RCC 7860 (cell line): ENCODE results near the gene SPNS1.
A peak's percentile ranks its signal among the peaks of the same experiment; 100 is the strongest.

Source experiments
- DNase-seq: peaks from one replicate; pipeline ENCODE4 v3.0.0-alpha.2; 2015; ENCODE audit warnings: low spot score
- FAIRE-seq: peaks from 2 replicates; lab custom pipeline; 2012; peaks lifted over from hg19 to GRCh38; lab: Jason Lieb, UNC

Gene SPNS1

DNA sequence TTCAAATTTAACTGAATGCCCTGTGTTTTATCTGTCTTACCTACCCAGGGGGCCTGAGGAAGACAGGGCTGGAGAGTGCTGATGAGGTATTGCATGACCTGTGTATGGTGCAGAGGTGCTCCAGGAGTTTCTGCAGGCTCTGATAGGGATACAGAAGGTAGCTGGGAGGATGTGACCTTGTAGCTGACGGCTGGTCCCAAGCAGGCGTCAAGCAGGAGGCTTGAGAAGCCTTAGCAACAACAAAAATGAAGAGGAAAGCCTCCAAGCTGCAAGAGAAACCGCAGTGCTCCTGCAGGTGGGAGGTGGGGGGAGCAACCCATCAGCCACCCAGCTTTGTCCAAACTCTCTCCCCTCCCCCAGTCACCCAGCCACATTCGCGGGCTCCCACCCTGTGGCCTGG, 50.6 kb downstream of the SPNS1 start:
- DNase-seq (no peak), FAIRE-seq (no peak)

DNA sequence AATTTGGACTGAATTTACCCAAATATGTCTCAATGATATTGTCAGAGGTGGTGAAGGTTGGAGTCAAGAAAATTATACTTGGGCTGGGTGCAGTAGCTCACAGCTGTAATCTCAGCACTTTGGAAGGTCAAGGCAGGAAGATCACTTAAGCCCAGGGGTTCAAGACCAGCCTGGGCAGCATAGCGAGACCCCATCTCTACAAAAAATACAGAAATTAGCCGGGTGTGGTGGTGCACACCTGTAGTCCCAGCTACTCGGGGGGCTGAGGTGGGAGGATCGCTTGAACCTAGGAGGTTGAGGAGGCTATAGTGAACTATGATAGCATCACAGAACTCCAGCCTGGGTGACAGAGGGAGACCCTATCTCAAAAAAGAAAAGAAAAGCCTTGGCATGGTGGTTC, 51.2 kb downstream of the SPNS1 start:
- DNase-seq (no peak), FAIRE-seq (no peak)

DNA sequence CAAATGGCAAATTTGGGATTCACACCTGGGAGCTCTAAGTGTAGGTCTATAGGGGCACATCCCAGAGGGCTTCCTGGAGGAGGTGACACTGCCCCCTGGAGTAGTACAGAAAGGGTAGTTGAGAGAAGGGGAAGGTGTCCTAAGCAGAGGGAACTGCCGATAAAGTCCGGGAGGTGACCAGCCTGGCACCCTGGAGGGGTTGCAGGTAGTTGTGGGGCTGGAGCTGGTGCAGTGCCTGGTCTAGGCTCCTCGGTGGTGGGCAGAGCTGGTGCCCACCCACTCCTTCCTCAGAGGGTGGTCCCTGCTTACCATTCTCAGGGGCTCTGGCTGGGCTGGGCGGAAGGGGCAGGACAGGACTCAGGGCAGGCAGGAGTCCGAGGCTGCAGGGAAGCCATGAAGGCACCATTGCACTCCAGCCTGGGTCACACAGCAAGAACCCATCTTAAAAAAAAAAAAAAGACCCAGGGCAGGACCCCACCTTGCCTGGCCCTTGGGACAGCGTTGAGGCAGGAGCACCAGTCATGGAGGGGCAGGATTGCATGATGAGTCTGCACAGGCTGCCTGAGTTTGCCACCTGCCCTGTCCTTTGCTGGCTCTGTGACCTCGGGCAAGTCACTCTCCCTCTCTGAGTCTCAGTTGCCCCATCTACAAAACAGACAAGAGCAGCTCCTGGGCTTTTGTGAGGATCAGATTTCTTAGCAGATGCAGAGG, 54.0 kb downstream of the SPNS1 start:
- FAIRE-seq (no peak), DNase-seq (no peak)

DNA sequence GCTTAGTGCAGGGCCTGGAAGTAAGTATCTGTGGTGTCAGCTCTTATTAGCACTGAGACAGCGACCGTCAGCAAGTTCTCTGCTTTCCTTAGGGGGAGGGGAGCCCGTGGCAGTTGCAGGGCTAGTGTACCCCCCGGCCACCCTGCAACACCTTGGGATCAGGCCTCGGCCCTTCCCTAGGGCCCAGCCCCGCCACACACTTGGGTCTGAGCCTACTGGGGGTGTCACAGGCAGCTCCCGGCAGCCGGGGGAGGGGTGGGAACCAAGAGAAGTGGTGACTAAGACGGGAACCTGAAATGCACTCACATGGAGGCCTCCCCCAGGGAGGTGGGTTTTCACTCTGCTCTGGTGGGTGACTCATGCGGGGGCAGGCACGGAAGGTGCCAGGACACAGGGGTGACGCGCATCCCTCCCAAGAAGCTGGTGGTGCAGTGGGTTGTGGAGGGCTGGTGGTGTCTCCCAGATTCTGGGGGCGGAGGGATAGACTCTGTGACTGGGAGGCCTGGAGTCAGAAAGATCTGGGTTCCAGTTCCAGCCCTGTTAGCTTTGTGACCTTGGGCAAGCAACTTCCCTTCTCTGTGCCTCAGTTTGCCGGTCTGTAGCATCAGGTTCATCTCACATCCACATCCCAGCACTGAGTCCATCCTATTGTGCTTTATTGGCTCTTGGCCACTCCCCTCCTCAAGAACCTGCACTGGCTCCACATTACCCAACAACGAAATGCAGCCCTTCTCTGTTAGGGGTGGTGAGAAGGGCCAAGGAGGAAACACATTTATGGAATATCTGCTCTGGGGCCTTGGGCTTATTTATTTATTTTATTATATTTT, 54.8 kb downstream of the SPNS1 start:
- DNase-seq = peak; percentile 90
- FAIRE-seq = peak; percentile 89

DNA sequence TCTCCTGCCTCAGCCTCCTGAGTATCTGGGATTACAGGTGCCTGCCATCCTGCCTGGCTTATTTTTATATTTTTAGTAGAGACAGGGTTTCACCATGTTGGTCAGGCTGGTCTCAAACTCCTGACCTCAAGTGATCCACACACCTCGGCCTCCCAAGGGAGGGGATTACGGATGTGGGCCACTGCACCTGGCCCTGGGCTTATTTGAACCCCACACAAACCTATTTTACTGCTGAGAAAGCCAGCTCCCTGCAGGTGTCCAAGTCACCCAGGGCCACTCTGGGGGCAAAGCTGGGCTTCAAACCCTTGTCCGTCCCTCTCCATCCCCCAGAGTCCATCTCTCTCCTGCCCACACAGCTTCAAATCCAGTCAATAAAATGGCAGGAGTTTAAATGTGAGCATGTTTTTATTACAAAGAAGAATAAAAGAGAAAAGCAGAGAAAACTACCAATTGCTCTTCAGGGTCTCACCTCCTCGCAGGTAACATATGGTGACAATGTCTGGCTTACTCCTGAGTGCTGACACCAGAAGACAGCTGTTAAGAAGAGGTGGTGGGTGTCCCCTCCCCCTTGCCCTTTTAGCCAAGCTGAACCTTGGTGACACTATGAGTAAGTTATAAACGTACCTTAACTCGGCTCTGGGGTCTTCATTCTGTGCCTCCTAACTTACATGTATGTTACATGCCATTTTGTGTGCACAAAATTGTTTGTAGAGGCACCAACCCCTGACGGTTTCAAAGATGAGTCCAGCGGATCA, 55.7 kb downstream of the SPNS1 start:
- DNase-seq = no peak
- no peak for FAIRE-seq
